Karpas-422 (cell line): ENCODE results near the gene MBTPS1. TPM values are rescaled to one million over a fixed set of nuclear protein-coding genes. Genes with fewer than 3 reads are reported as not detected.

Source experiments
- DNase-seq: peaks from one replicate; pipeline ENCODE4 v3.0.0-alpha.2; 2015
- H2AFZ ChIP-seq: fragments of 200-600 bp; sonication (generic); 2 replicates; pipeline ENCODE4 v1.6.1; 2014; ENCODE audit warnings: antibody characterized with exemption, low read length, mixed read lengths
- H3K27ac ChIP-seq: fragments of 200-600 bp; sonication (generic); 2 replicates; pipeline ENCODE4 v1.5.1; 2014; ENCODE audit warnings: mild to moderate bottlenecking, low read length, moderate library complexity
- H3K27me3 ChIP-seq: fragments of 200-600 bp; sonication (generic); 2 replicates; pipeline ENCODE4 v1.6.1; 2014; ENCODE audit warnings: low read length, mixed read lengths
- H3K36me3 ChIP-seq: fragments of 200-600 bp; sonication (generic); 2 replicates; pipeline ENCODE4 v1.6.1; 2014; ENCODE audit warnings: low read length, mixed read lengths; ENCODE audit not compliant: insufficient read depth
- H3K4me1 ChIP-seq: fragments of 200-600 bp; sonication (generic); 2 replicates; pipeline ENCODE4 v1.6.1; 2014; ENCODE audit warnings: mild to moderate bottlenecking, low read length, mixed read lengths
- H3K4me2 ChIP-seq: fragments of 200-600 bp; sonication (generic); 2 replicates; pipeline ENCODE4 v1.6.1; 2014; ENCODE audit warnings: low read length, low read depth, mild to moderate bottlenecking; ENCODE audit not compliant: poor library complexity, severe bottlenecking
- H3K4me3 ChIP-seq: fragments of 200-600 bp; sonication (generic); 2 replicates; pipeline ENCODE4 v1.5.1; 2014; ENCODE audit warnings: mild to moderate bottlenecking, antibody characterized with exemption, low read length, mixed read lengths
- H3K79me2 ChIP-seq: fragments of 200-600 bp; sonication (generic); 2 replicates; pipeline ENCODE4 v1.6.1; 2014; ENCODE audit warnings: mild to moderate bottlenecking, low read length, mixed read lengths
- H3K9ac ChIP-seq: fragments of 200-600 bp; sonication (generic); 2 replicates; pipeline ENCODE4 v1.6.0; 2014; ENCODE audit warnings: low read length
- H3K9me2 ChIP-seq: fragments of 200-600 bp; sonication (generic), shearing (Covaris generic); replicated peaks from 2 replicates; pipeline ENCODE4 v1.6.0; 2014; ENCODE audit warnings: mild to moderate bottlenecking, low read length, moderate library complexity; ENCODE audit not compliant: insufficient read depth
- H3K9me3 ChIP-seq: fragments of 300-700, 200-600 bp; sonication (generic); 2 replicates; pipeline ENCODE4 v1.6.1; 2014; ENCODE audit warnings: low read length, mixed read lengths
- H4K20me1 ChIP-seq: fragments of 200-600 bp; sonication (generic); 2 replicates; pipeline ENCODE4 v1.6.1; 2014; ENCODE audit warnings: mild to moderate bottlenecking, antibody characterized with exemption, low read length, low read depth; ENCODE audit not compliant: insufficient read depth
- total RNA-seq: library from RNA; depleted of rRNA; stranded (reverse); fragments of >200 nt; shearing (Covaris generic); gene quantifications from 2 replicates; pipeline ENCODE4 v1.2.3, GENCODE V29; 2014; ENCODE audit warnings: low replicate concordance

The MBTPS1 gene
- total RNA-seq, 1 experiment from 2014 or later: 80.9 TPM

GRCh38 chr16:84074721-84075120 lies 42.0 kb downstream of the MBTPS1 start:
- Histone ChIP-seq H3K4me2 (no peak overlapping the region), H3K36me3 (peaks cover 30% of the 10 kb centered on the region; the same call in 1 of the 2 replicates), H3K4me1 (no peaks in the 10 kb centered on the region), H3K4me3 (no peak overlapping the region), H3K79me2 (peaks cover 29% of the 10 kb centered on the region), H4K20me1 (peaks cover 4% of the 10 kb centered on the region; the same call in 1 of the 2 replicates), H3K9me2 (no peaks in the 10 kb centered on the region), H3K27ac (no peak overlapping the region), H3K27me3 (no peaks in the 10 kb centered on the region), H3K9ac (no peak overlapping the region), H3K9me3 (no peaks in the 10 kb centered on the region), H2AFZ (no peak overlapping the region)
- no peak for DNase-seq

GRCh38 chr16:84072014-84072413 lies 44.7 kb downstream of the MBTPS1 start:
- H3K36me3 ChIP-seq: peaks cover 36% of the 10 kb centered on the region
- no peak overlapping the region for H3K4me3 ChIP-seq
- H3K9ac ChIP-seq: no peak overlapping the region
- H3K4me2 ChIP-seq: no peak overlapping the region
- no peaks in the 10 kb centered on the region for H3K9me3 ChIP-seq
- no peaks in the 10 kb centered on the region for H3K27me3 ChIP-seq
- DNase-seq: no peak
- no peaks in the 10 kb centered on the region for H3K4me1 ChIP-seq
- no peak overlapping the region for H3K27ac ChIP-seq
- no peak overlapping the region for H2AFZ ChIP-seq
- H3K79me2 ChIP-seq: peaks cover 8% of the 10 kb centered on the region; the same call in 1 of the 2 replicates
- no peaks in the 10 kb centered on the region for H3K9me2 ChIP-seq
- no peaks in the 10 kb centered on the region; the same call in 1 of the 2 replicates for H4K20me1 ChIP-seq

- no peak overlapping the region for H3K4me3 ChIP-seq
- no peaks in the 10 kb centered on the region for H3K9me3 ChIP-seq
- no peak overlapping the region for H2AFZ ChIP-seq
- no peaks in the 10 kb centered on the region; the same call in 1 of the 2 replicates for H4K20me1 ChIP-seq
- no peaks in the 10 kb centered on the region for H3K27me3 ChIP-seq
- H3K9me2 ChIP-seq: no peaks in the 10 kb centered on the region
- no peak for DNase-seq
- no peak overlapping the region for H3K4me2 ChIP-seq
- no peaks in the 10 kb centered on the region for H3K4me1 ChIP-seq
- H3K79me2 ChIP-seq: peaks cover 4% of the 10 kb centered on the region; the same call in 1 of the 2 replicates
- no peak overlapping the region for H3K27ac ChIP-seq
- no peak overlapping the region for H3K9ac ChIP-seq
- peaks cover 39% of the 10 kb centered on the region for H3K36me3 ChIP-seq
These were observed 45.6 kb downstream of the MBTPS1 start for GRCh38 chr16:84071121-84071520.

GRCh38 chr16:84069540-84069939 lies 47.2 kb downstream of the MBTPS1 start:
- H2AFZ ChIP-seq: no peak overlapping the region
- DNase-seq: no peak
- peaks cover 47% of the 10 kb centered on the region for H3K36me3 ChIP-seq
- H3K4me3 ChIP-seq: no peak overlapping the region
- H3K9ac ChIP-seq: no peak overlapping the region
- peaks cover 3% of the 10 kb centered on the region; the same call in 1 of the 2 replicates for H4K20me1 ChIP-seq
- H3K79me2 ChIP-seq: no peaks in the 10 kb centered on the region
- H3K9me2 ChIP-seq: no peaks in the 10 kb centered on the region
- H3K4me2 ChIP-seq: no peak overlapping the region
- H3K27ac ChIP-seq: no peak overlapping the region
- H3K4me1 ChIP-seq: no peaks in the 10 kb centered on the region
- H3K9me3 ChIP-seq: no peaks in the 10 kb centered on the region
- no peaks in the 10 kb centered on the region for H3K27me3 ChIP-seq

- no peak overlapping the region for H3K4me3 ChIP-seq
- peaks cover 51% of the 10 kb centered on the region for H3K36me3 ChIP-seq
- H2AFZ ChIP-seq: no peak overlapping the region
- no peak overlapping the region for H3K27ac ChIP-seq
- peaks cover 3% of the 10 kb centered on the region; the same call in 1 of the 2 replicates for H4K20me1 ChIP-seq
- DNase-seq: no peak
- H3K4me1 ChIP-seq: no peaks in the 10 kb centered on the region
- H3K9ac ChIP-seq: no peak overlapping the region
- H3K9me2 ChIP-seq: no peaks in the 10 kb centered on the region
- H3K9me3 ChIP-seq: no peaks in the 10 kb centered on the region
- H3K27me3 ChIP-seq: no peaks in the 10 kb centered on the region
- no peaks in the 10 kb centered on the region for H3K79me2 ChIP-seq
- no peak overlapping the region for H3K4me2 ChIP-seq
These were observed 47.8 kb downstream of the MBTPS1 start for GRCh38 chr16:84068783-84069462.

GRCh38 chr16:84068041-84068440 lies 48.7 kb downstream of the MBTPS1 start:
- DNase-seq: no peak

GRCh38 chr16:84067640-84068039 lies 49.1 kb downstream of the MBTPS1 start:
- Histone ChIP-seq H2AFZ (no peak overlapping the region), H3K36me3 (peaks cover 58% of the 10 kb centered on the region), H4K20me1 (peaks cover 3% of the 10 kb centered on the region; the same call in 1 of the 2 replicates), H3K27me3 (no peaks in the 10 kb centered on the region), H3K9ac (no peak overlapping the region), H3K79me2 (no peaks in the 10 kb centered on the region), H3K4me3 (no peak overlapping the region), H3K4me1 (no peaks in the 10 kb centered on the region), H3K9me3 (no peaks in the 10 kb centered on the region), H3K27ac (no peak overlapping the region), H3K4me2 (no peak overlapping the region), H3K9me2 (no peaks in the 10 kb centered on the region)
- no peak for DNase-seq

More at GRCh38 chr16:84068041-84068440, 48.7 kb downstream of the MBTPS1 start:
- H3K4me2 ChIP-seq: no peak overlapping the region
- H3K27ac ChIP-seq: no peak overlapping the region
- no peaks in the 10 kb centered on the region for H3K9me2 ChIP-seq
- H3K4me3 ChIP-seq: no peak overlapping the region
- H2AFZ ChIP-seq: no peak overlapping the region
- peaks cover 3% of the 10 kb centered on the region; the same call in 1 of the 2 replicates for H4K20me1 ChIP-seq
- no peaks in the 10 kb centered on the region for H3K79me2 ChIP-seq
- peaks cover 56% of the 10 kb centered on the region for H3K36me3 ChIP-seq
- H3K9me3 ChIP-seq: no peaks in the 10 kb centered on the region
- H3K27me3 ChIP-seq: no peaks in the 10 kb centered on the region
- H3K4me1 ChIP-seq: no peaks in the 10 kb centered on the region
- no peak overlapping the region for H3K9ac ChIP-seq

GRCh38 chr16:84065536-84066132 lies 51.1 kb downstream of the MBTPS1 start:
- H3K9me2 ChIP-seq: no peaks in the 10 kb centered on the region
- no peak overlapping the region for H3K9ac ChIP-seq
- no peaks in the 10 kb centered on the region for H3K27me3 ChIP-seq
- no peaks in the 10 kb centered on the region for H3K79me2 ChIP-seq
- H3K4me2 ChIP-seq: no peak overlapping the region
- no peak overlapping the region for H2AFZ ChIP-seq
- peaks cover 60% of the 10 kb centered on the region for H3K36me3 ChIP-seq
- peak; percentile 58 for DNase-seq
- no peaks in the 10 kb centered on the region for H3K9me3 ChIP-seq
- no peaks in the 10 kb centered on the region for H3K4me1 ChIP-seq
- H3K27ac ChIP-seq: no peak overlapping the region
- H4K20me1 ChIP-seq: peaks cover 3% of the 10 kb centered on the region; the same call in 1 of the 2 replicates
- H3K4me3 ChIP-seq: no peak overlapping the region
